Neural progenitor cell (in vitro differentiated cells): ENCODE results near the gene NCBP3. TPM values are rescaled to one million over a fixed set of nuclear protein-coding genes. Genes with fewer than 3 reads are reported as not detected.

Experiments used
- DNase-seq: peaks from one replicate; pipeline ENCODE4 v3.0.0-alpha.2; 2016; ENCODE audit warnings: low spot score
- H2AFZ ChIP-seq: fragments of 200-600 bp; sonication (generic); replicated peaks from 2 replicates; pipeline ENCODE4 v1.6.1; 2016; ENCODE audit warnings: antibody characterized with exemption
- H3F3A ChIP-seq: fragments of 200-600 bp; sonication (generic); 2 replicates; pipeline ENCODE4 v1.6.1; 2016; ENCODE audit warnings: antibody characterized with exemption, low read depth
- H3K27ac ChIP-seq: fragments of 200-600 bp; sonication (generic); 2 replicates; pipeline ENCODE4 v1.5.1; 2016; ENCODE audit warnings: mild to moderate bottlenecking
- H3K27me3 ChIP-seq: fragments of 200-600 bp; sonication (generic); 2 replicates; pipeline ENCODE4 v1.6.1; 2016; ENCODE audit warnings: mild to moderate bottlenecking, moderate library complexity
- H3K36me3 ChIP-seq: fragments of 200-600 bp; sonication (generic); 2 replicates; pipeline ENCODE4 v1.5.1; 2016
- H3K4me1 ChIP-seq: fragments of 200-600 bp; sonication (generic); 2 replicates; pipeline ENCODE4 v1.6.1; 2016; ENCODE audit warnings: mixed run types
- H3K4me2 ChIP-seq: fragments of 200-600 bp; sonication (generic); 2 replicates; pipeline ENCODE4 v1.6.1; 2016
- H3K4me3 ChIP-seq: fragments of 200-600 bp; sonication (generic); 2 replicates; pipeline ENCODE4 v1.5.1; 2016
- H3K79me2 ChIP-seq: fragments of 200-600 bp; sonication (generic); 2 replicates; pipeline ENCODE4 v1.6.1; 2016; ENCODE audit warnings: low read depth
- H3K9ac ChIP-seq: fragments of 200-600 bp; sonication (generic); 2 replicates; pipeline ENCODE4 v1.6.1; 2016
- H3K9me3 ChIP-seq: fragments of 200-600 bp; sonication (generic); 2 replicates; pipeline ENCODE4 v1.5.1; 2016; ENCODE audit warnings: low read depth
- H4K20me1 ChIP-seq: fragments of 200-600 bp; sonication (generic); 2 replicates; pipeline ENCODE4 v1.6.1; 2016; ENCODE audit warnings: low read depth
- H3K27ac Mint-ChIP-seq: 3 replicates; pipeline ENCODE4 v1.8.0; 2021; ENCODE audit warnings: mixed read lengths
- H3K27me3 Mint-ChIP-seq: 2 replicates; pipeline ENCODE4 v1.8.0; 2022; ENCODE audit warnings: low read depth, mild to moderate bottlenecking, inconsistent platforms, moderate library complexity, mixed read lengths; ENCODE audit not compliant: insufficient read depth
- H3K36me3 Mint-ChIP-seq: 3 replicates; pipeline ENCODE4 v1.8.0; 2021; ENCODE audit warnings: mixed read lengths
- H3K4me1 Mint-ChIP-seq: 3 replicates; pipeline ENCODE4 v1.8.0; 2021; ENCODE audit warnings: mixed read lengths
- H3K4me3 Mint-ChIP-seq: 3 replicates; pipeline ENCODE4 v1.8.0; 2021; ENCODE audit warnings: mild to moderate bottlenecking, moderate library complexity, mixed read lengths
- H3K9me3 Mint-ChIP-seq: 3 replicates; pipeline ENCODE4 v1.8.0; 2020; ENCODE audit warnings: mixed read lengths
- EZH2 ChIP-seq: fragments of 200-600 bp; sonication (generic); IDR thresholded peaks from 2 replicates; pipeline ENCODE4 v1.6.1; 2017; ENCODE audit warnings: antibody characterized with exemption, mild to moderate bottlenecking, moderate library complexity
- EZH2phosphoT487 ChIP-seq: fragments of 200-600 bp; sonication (generic); IDR thresholded peaks from 2 replicates; pipeline ENCODE4 v1.6.1; 2017; ENCODE audit warnings: antibody characterized with exemption
- total RNA-seq: library from RNA; depleted of rRNA; stranded (reverse); fragments of >200 nt; gene quantifications from 2 replicates; pipeline ENCODE4 v1.2.3, GENCODE V29; 2015; ENCODE audit warnings: low replicate concordance
- TF ChIP-seq, protein P1 (sequence below): fragments of 200-600 bp; sonication (generic); IDR thresholded peaks from 2 replicates; pipeline ENCODE4 v1.5.1; 2017; ENCODE audit warnings: antibody characterized with exemption, mild to moderate bottlenecking

The NCBP3 gene
- total RNA-seq, 1 donor from 2014 or later, result 55.7 TPM

DNA sequence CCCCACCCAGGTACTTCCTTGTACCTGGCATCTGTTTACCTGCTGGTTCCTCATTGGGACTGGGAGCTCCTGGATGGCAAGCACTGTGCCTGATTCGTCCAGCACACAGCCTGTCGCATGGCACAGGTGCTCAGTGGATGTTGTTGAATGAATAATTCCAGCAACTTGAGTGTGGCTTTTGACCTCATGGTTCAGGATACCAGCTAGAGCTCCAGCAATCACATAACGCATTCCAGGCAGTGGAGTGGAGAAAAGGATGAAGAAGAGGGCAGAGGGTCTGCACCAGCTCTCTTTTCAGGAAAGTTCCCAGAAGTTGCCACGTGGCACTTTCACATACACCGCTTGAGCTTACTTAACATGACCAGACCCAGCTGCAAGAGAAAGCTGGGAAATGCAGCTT, 48.1 kb upstream of the NCBP3 start:
- no peaks in the 10 kb centered on the region for H3K36me3 ChIP-seq
- H3K27me3 Mint-ChIP-seq, result peaks cover 11% of the 10 kb centered on the region
- H3K27ac ChIP-seq, result no peak overlapping the region
- H3K79me2 ChIP-seq, result no peaks in the 10 kb centered on the region
- H3K27ac Mint-ChIP-seq, result peak overlapping the region; percentile 59
- no peak overlapping the region for H3K9ac ChIP-seq
- H3K27me3 ChIP-seq, result peaks cover 14% of the 10 kb centered on the region
- no peak overlapping the region for H2AFZ ChIP-seq
- H3K4me3 Mint-ChIP-seq, result peak overlapping the region; percentile 87
- no peaks in the 10 kb centered on the region for H3K9me3 Mint-ChIP-seq
- peaks cover 20% of the 10 kb centered on the region for H4K20me1 ChIP-seq
- DNase-seq, result no peak
- no peak for TF ChIP-seq EZH2phosphoT487
- TF ChIP-seq, protein P1, sequence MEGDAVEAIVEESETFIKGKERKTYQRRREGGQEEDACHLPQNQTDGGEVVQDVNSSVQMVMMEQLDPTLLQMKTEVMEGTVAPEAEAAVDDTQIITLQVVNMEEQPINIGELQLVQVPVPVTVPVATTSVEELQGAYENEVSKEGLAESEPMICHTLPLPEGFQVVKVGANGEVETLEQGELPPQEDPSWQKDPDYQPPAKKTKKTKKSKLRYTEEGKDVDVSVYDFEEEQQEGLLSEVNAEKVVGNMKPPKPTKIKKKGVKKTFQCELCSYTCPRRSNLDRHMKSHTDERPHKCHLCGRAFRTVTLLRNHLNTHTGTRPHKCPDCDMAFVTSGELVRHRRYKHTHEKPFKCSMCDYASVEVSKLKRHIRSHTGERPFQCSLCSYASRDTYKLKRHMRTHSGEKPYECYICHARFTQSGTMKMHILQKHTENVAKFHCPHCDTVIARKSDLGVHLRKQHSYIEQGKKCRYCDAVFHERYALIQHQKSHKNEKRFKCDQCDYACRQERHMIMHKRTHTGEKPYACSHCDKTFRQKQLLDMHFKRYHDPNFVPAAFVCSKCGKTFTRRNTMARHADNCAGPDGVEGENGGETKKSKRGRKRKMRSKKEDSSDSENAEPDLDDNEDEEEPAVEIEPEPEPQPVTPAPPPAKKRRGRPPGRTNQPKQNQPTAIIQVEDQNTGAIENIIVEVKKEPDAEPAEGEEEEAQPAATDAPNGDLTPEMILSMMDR, result no peak
- peaks cover 13% of the 10 kb centered on the region for H3K4me1 ChIP-seq
- no peaks in the 10 kb centered on the region for H3K36me3 Mint-ChIP-seq
- peaks cover 38% of the 10 kb centered on the region for H3K4me1 Mint-ChIP-seq
- no peak overlapping the region for H3K4me2 ChIP-seq
- H3F3A ChIP-seq, result peaks cover 9% of the 10 kb centered on the region
- H3K4me3 ChIP-seq, result no peak overlapping the region
- H3K9me3 ChIP-seq, result no peaks in the 10 kb centered on the region

DNA sequence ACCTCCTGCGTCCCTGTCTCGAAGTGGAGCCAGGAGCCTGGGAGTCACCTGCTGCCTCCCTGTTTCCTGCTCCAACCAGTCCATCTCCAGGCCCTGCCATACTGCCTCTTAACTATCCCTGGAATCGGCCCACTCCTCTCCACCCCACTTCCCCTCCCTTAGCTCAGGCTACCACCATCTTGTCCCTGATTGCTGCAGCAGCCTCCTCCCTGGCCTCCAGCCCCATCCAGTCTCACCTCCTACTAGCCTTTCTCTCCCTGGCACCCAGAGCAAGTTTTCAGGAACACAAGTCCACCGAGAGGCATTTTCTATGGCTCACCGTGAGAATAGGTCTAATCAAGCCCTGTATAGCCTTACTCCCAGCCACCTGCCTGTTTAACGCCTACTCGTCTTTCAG, 47.7 kb upstream of the NCBP3 start:
- Histone ChIP-seq H3K27me3 (peaks cover 14% of the 10 kb centered on the region), H2AFZ (peak overlapping the region; percentile 74), H3K9ac (no peak overlapping the region), H3K27ac (no peak overlapping the region), H3K79me2 (no peaks in the 10 kb centered on the region), H4K20me1 (peaks cover 20% of the 10 kb centered on the region), H3K36me3 (no peaks in the 10 kb centered on the region), H3K4me3 (peak overlapping the region; percentile 91), H3K9me3 (no peaks in the 10 kb centered on the region), H3F3A (peaks cover 9% of the 10 kb centered on the region), H3K4me2 (peak overlapping the region; percentile 64), H3K4me1 (peaks cover 13% of the 10 kb centered on the region)
- Mint-ChIP-seq H3K4me3 (peak overlapping the region; percentile 87), H3K27me3 (peaks cover 11% of the 10 kb centered on the region), H3K9me3 (no peaks in the 10 kb centered on the region), H3K36me3 (no peaks in the 10 kb centered on the region), H3K27ac (peak overlapping the region; percentile 59), H3K4me1 (peaks cover 38% of the 10 kb centered on the region)
- DNase-seq, result no peak
- no peak for TF ChIP-seq EZH2
- no peak for TF ChIP-seq EZH2phosphoT487
- TF ChIP-seq, protein P1, result no peak

DNA sequence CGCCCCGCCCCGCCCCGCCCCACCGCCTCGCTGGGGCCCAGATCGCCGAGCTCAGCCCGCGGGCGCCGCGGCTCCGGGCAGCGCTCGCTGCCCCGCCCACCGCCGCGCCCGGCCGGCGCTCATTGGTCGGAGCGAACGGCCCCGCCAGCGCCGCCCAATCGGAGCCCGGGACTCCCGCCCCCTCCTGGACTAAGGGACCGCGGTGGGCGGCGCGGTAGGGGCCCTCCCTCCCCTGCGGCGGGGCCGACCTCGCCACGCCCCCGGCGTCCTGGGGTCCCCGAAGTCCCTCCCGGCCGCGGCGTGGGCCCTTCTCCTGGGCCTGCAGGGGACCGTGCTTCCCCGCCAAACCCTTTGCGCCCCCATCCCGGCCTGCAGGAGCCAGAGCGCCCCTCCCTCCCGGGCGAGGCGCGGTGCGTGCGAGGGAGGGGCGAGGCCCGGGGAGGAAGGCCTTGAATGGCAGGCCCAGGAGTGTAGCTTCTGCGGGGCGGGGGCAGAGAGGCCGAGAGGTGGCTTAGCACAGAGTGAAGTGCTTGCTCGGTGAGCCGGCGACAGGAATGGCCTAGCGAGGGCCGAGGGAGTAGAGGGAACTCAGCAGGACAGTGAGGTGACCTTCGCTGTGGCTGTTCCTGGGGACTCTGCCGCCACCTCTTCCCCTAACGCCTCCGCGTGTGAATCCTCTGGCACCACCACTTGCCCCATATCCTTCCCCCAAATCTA, 47.1 kb upstream of the NCBP3 start, which contains the start of gene CAMKK1:
Gene CAMKK1, minus strand, starts transcription at position 51 of the 717 bp plus-strand sequence. CDS start 7,366 bp downstream, outside the sequence.
- H3K9ac ChIP-seq, result peak within 1 kb of the TSS; percentile 47
- no peaks in the 10 kb centered on the region for H3K36me3 ChIP-seq
- peak; percentile 95 for DNase-seq
- H3K4me1 ChIP-seq, result peaks cover 18% of the 10 kb centered on the region
- H3K27ac Mint-ChIP-seq, result peak within 1 kb of the TSS; percentile 59
- H3K9me3 ChIP-seq, result no peaks in the 10 kb centered on the region
- no peak for TF ChIP-seq EZH2phosphoT487
- TF ChIP-seq, protein P1, result peak; percentile 12
- peak; percentile 38 for TF ChIP-seq EZH2
- no peaks in the 10 kb centered on the region for H3K36me3 Mint-ChIP-seq
- no peak within 1 kb of the TSS for H3K27ac ChIP-seq
- peaks cover 38% of the 10 kb centered on the region for H3K4me1 Mint-ChIP-seq
- H3K4me3 Mint-ChIP-seq, result peak within 1 kb of the TSS; percentile 87
- peaks cover 9% of the 10 kb centered on the region for H3F3A ChIP-seq
- no peaks in the 10 kb centered on the region for H3K79me2 ChIP-seq
- H3K27me3 ChIP-seq, result peaks cover 14% of the 10 kb centered on the region
- peak within 1 kb of the TSS; percentile 79 for H2AFZ ChIP-seq
- H3K9me3 Mint-ChIP-seq, result no peaks in the 10 kb centered on the region
- H3K27me3 Mint-ChIP-seq, result peaks cover 9% of the 10 kb centered on the region
- H3K4me2 ChIP-seq, result peak within 1 kb of the TSS; percentile 98
- H3K4me3 ChIP-seq, result peak within 1 kb of the TSS; percentile 91
- H4K20me1 ChIP-seq, result peaks cover 20% of the 10 kb centered on the region
